Astrocyte of the cerebellum (primary cell): ENCODE measurements around the gene COL4A1.

ENCODE experiments used
- DNase-seq: peaks from one replicate; pipeline ENCODE4 v3.0.0-alpha.2; 2011; ENCODE audit warnings: low read depth
- H3K4me3 ChIP-seq: 2 replicates; pipeline ENCODE4 v1.5.1; 2011; ENCODE audit warnings: mild to moderate bottlenecking, low read depth, low read length, moderate library complexity
- in situ Hi-C: cut with HindIII; loops from 2 replicates; pipeline ENCODE4 v1.10.0; 2017; ENCODE audit warnings: low sequenced_read_pairs
- TF ChIP-seq, protein P1 (sequence below): IDR thresholded peaks from 2 replicates; pipeline ENCODE4 v1.5.1; 2012; ENCODE audit warnings: low read length, low read depth, moderate library complexity, mild to moderate bottlenecking; ENCODE audit errors: missing control alignments

The COL4A1 gene

GRCh38 chr13:110182461-110182860, 124.5 kb downstream of the COL4A1 start:
- TF ChIP-seq, protein P1, sequence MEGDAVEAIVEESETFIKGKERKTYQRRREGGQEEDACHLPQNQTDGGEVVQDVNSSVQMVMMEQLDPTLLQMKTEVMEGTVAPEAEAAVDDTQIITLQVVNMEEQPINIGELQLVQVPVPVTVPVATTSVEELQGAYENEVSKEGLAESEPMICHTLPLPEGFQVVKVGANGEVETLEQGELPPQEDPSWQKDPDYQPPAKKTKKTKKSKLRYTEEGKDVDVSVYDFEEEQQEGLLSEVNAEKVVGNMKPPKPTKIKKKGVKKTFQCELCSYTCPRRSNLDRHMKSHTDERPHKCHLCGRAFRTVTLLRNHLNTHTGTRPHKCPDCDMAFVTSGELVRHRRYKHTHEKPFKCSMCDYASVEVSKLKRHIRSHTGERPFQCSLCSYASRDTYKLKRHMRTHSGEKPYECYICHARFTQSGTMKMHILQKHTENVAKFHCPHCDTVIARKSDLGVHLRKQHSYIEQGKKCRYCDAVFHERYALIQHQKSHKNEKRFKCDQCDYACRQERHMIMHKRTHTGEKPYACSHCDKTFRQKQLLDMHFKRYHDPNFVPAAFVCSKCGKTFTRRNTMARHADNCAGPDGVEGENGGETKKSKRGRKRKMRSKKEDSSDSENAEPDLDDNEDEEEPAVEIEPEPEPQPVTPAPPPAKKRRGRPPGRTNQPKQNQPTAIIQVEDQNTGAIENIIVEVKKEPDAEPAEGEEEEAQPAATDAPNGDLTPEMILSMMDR, result no peak
- in situ Hi-C loops, result no loop called here
- DNase-seq, result no peak
- no peak overlapping the region for H3K4me3 ChIP-seq

DNA sequence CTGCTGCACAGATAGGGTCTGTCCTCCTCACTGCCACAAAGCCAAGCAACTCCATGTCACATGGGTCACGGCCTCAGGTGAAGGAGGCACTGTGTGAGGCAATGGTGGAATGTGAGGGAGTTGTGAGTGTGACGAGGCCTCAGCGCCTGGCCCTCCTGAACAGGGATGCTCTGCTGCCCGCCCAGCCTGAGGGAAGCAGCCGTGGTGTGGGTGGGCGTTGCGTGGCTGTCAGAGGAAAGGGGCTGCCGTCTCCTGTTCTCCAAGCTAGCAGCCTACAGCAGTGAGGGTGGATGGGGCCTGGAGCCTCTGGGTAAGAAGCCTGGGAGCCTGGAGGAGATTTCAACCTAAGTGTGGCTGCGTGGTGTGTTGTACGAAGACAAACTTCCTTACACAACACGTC, 125.0 kb downstream of the COL4A1 start:
- H3K4me3 ChIP-seq, result no peak overlapping the region
- DNase-seq, result no peak
- TF ChIP-seq, protein P1, result no peak
- in situ Hi-C loops, result no loop called here

- DNase-seq, result no peak
- in situ Hi-C loops, result no loop called here
- H3K4me3 ChIP-seq, result no peak overlapping the region
- TF ChIP-seq, protein P1, result no peak
These were observed 127.2 kb downstream of the COL4A1 start for GRCh38 chr13:110179857-110180147.

DNA sequence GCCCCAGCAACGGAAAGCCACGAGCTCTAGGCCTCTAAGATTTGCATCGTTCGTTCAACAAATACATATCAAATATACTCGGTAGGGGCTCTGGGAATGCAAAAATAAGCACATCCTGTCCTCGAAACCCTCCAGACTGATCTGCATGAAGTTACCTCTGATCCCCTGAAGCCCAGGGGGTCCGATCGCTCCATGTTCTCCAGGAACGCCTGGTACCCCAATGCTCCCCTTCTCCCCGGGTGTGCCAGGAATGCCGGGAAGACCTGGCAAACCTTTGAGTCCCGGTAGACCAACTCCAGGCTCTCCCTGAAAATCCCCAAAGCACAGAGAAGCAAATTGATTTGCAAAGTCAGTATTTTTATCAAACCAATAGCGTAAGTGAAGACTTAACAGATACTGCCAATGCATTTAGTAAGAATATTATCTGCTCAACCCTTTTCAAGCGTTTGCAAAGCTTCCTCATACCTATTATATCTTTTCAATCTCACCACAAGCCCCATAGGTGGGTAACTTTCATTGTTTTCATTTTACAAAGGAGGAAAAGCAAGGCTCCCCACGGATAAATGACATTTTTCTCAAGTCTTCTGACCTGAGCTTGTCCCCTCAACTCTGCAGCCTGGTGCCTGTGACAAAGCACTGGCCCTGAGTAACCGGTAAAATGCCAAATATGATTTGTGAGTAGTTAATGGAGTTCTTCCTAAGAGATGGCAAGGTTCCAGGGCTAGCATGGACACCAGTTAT, 127.7 kb downstream of the COL4A1 start:
- in situ Hi-C loops, result no loop called here
- TF ChIP-seq, protein P1, result no peak

DNA sequence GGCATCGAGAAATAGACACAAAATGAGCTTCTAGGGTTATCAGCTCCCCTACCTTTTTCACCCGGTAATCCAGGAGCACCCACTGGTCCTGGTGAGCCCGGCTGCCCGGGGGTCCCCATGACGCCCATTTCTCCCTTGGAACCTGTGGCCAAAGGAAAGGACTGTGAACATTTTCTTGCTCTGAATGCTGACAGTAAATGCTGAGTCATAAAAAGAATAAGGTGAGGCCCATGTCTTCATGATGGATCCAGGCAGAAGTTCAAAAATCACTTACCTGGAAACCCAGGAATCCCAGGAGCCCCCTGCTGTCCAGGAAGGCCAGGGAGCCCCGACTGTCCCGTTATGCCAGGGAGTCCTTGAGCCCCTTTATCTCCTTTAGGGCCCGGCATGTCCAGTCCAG, 129.2 kb downstream of the COL4A1 start:
- DNase-seq, result no peak
- in situ Hi-C loops, result no loop called here
- TF ChIP-seq, protein P1, result no peak
- H3K4me3 ChIP-seq, result no peak overlapping the region

More for the DNA sequence above, 127.7 kb downstream of the COL4A1 start:
- peak; percentile 35 for DNase-seq
- no peak overlapping the region for H3K4me3 ChIP-seq

GRCh38 chr13:110176431-110176830, 130.5 kb downstream of the COL4A1 start:
- in situ Hi-C loops, result no loop called here
- no peak overlapping the region for H3K4me3 ChIP-seq
- DNase-seq, result no peak
- TF ChIP-seq, protein P1, result no peak
